GM19452 (cell line): ENCODE measurements around the gene USP9X.
"Not testable (repeated sequence)": the region's sequence is repeated elsewhere in the genome, so short reads cannot be mapped to it uniquely, and the experiment has no call there.

Experiments
- ATAC-seq: cut with Tn5 transposase; IDR thresholded peaks from one replicate; pipeline ENCODE4 v1.9.1; 2021; ENCODE audit not compliant: unreplicated experiment

The USP9X gene

DNA sequence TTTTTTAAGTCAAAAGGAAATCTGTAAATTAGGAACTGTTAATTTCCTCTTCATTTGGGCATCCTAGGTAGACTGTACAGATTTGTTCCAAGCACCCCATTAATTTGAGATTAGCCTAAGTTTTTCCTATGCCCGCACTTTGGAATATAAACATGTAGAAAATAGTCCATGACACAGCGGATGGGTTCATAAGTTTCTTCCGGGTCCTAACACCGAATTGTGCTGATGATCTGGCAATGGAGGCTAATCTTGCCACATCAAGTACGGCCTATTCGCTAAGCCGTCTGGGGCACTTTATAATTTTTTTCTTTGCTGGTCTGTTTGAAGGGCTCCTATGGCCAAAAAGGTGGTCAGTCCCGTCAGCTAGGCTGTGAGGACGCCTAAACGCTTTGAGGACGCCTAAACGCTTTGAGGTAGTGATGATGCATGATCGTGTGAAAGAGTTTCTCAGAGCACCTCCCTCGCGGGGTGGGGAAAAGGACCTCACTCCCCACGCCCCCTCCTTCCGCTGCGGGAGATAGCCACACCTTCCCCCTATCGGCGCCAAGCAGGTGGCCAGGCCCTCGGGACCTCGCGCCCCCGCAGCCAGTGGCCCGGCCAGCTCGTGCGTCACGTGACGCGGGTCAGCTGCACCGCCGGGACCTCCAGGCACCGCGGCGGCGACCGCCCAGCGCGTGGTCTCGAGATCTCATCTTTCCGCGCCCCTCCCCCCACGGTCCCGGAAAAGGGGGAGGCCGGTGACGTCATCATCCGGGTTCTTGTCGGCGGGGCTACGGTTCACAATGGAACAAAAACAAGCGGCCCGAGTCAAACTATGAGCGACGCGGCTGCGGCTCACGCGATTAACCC is 977 bp upstream of the USP9X start:
- ATAC-seq = peak; percentile 57

GRCh38 chrX:41085512-41085877 is 250 bp downstream of the USP9X start:
- peak; percentile 22 for ATAC-seq

DNA sequence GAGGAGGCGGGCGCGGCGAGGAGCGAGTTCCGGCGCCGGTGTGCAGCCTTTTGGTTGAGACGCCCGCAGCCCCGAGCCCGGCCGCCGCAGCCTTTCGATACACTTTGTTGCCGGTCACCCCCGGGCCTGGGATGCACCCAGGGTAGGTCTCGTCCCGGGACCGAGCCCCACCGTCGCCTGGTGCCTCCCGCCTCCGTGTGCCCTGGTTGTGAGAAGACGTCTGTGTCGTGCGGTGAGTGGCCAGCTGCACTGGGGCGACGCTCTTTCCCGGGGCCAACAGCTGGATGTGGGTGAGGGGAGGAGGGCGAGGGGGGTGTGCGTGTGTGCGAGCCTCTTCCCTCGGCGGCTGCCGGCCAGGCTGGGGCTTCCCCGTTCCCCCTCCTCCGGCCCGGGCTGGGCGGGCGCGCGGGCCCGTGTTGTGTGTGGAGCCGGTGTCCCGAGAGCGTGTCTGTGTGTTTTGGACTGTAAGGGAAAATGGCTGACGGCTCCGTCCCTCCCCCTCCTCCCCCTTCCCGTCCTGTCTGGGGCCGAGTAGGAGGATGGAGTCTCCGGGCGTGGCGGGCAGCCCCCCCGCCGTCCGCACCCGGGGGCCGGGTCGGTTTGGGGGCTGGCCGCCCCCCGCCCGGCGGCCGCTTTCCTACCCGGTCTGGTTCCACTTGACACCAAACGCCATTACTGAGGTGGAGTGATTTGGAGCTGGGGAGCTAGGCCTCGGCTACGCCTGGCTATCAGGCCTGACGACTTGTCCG is 807 bp downstream of the USP9X start:
- peak; percentile 14 for ATAC-seq

DNA sequence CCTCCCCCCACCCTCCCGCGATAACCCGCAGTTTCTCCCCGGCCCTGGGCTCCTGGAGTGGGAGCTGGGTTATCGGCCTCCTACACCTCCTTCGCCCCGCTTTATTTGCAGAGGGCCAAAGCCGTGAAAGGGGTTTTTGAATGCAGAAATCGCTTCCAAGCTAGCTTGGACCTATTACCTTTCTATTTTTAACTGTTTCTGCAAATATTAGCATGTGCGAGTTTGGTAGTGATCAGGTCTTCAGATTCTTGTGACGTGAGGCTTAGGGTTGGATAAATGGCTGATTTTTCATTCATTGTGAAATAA is 1.3 kb downstream of the USP9X start:
- ATAC-seq = peak; percentile 2

- no peak for ATAC-seq
Measured at GRCh38 chrX:41087201-41087600, 2.0 kb downstream of the USP9X start.

- ATAC-seq = no peak
Measured at GRCh38 chrX:41090568-41091238, 5.5 kb downstream of the USP9X start.

DNA sequence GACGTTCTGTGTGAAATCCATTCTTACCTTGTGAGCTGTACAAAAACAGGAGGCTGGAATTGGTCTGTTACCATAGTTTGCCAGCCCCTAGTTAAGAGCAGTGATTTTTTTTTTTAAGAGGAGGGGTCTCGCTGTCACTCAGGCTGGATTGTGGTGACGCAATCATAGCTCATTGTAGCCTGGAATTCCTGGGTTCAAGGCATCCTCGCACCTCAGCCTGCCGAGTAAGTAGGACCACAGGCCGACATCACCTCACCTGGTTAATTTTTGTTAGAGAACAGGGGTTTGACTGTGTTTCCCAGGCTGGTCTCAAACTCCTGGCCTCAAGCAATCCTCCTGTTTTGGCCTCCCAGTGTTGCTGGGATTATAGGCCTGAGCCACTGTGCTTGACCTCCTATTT is 7.5 kb downstream of the USP9X start:
- ATAC-seq = no peak

GRCh38 chrX:41095174-41095573 is 9.9 kb downstream of the USP9X start:
- ATAC-seq = no peak

DNA sequence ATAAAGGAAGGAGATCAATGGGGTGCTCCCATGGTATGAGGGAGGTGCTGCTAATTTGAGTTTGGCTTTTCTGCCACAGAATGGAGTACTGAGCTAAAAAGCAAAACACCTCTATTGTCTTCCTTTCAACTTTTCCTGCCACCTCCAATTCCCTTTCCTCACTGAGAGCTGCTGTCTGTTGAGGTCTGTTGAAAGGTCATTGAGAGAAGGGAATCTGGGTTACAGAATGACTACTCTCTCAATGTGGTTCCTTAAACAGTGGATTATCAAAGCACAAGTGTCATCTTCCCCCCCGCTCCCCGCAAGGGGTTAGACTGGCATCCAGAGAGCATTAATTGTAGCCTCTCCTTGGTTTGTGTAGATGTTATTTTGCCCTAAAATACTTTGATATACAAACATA is 10.7 kb downstream of the USP9X start:
- ATAC-seq = no peak

DNA sequence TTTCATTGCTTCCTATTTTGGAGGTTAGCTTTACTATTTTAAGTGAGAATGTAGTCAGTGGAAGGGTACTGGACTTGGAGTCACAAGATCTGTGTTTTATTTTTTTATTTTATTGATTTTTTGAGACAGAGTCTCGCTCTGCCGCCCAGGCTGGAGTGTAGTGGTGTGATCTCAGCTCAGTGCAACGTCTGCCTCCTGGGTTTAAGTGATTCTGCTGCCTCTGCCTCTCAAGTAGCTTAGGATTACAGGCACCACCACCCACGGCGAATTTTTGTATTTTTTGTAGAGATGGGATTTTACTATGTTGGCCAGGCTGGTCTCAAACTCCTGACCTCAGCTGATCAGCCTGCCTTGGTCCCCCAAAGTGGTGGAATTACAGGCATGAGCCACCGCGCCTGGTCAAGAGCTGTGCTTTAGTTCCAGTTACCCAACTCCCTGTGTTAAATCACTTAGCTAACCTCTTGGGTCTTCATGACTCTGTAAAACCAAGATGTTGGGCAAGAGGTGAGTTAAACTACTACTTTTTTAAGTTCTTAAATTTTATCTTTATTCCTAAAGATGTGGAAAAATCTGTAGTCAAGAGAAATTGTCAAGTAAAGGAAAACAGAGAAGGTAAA is 11.2 kb downstream of the USP9X start:
- ATAC-seq = no peak

DNA sequence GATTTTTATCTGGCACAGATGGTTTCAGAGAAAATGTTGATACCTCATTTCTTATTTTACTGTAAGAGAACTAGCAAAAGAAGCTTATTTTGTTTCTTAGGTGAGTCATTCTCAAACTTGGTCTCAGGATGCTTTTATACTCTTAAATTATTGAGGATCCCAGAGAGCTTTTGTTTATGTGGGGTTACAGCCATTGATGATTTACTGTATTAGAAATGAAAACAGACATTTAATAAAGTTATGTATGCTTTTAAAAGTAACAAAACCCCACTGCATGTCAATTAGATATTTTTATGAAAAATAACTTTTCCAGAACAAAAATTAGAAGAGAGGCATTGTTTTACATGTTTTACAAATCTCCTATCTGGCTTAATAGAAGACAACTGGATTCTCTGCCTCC is 12.1 kb downstream of the USP9X start:
- ATAC-seq = no peak

DNA sequence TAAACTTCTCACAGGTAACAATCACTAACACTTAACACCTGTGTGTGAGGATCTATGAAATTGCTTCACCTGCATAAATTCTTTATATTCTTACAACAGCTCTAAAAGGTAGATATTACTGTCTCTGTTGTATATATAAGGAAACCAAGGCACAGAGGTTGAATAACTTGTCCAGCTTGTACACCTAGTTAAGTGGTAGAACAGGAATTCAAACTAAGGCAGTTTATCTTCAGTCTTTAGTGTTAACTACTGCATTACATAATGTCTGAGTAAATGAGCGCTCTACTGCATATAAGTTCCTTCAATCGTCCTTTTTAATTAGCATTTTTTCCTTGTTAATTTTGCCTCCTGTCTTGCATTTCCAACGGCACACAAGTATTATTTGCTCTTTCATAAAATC is 15.0 kb downstream of the USP9X start:
- ATAC-seq = no peak

- ATAC-seq = no peak
Measured at GRCh38 chrX:41100819-41101218, 15.6 kb downstream of the USP9X start.

GRCh38 chrX:41105005-41105404 is 19.8 kb downstream of the USP9X start:
- no peak for ATAC-seq

- ATAC-seq = not testable (repeated sequence)
Measured at GRCh38 chrX:41106257-41106656, 21.0 kb downstream of the USP9X start.

DNA sequence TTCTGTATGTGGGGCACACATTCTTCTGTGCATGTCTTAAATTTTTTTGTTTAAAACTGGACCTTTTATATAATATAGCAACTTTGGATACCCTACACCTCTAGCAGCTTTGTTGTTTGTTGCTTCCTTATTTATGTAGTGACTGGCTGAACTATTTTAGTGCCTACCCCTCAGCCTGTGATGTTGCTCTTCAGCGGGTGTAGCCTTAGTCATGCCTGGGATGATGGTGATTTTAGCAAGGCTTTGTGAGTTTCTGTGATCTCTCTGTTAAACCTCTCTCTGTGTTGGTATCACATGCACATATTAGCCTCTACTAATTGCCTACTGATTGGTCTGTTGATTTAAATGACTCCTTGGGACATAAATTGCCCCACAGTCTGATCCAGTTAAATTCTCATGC is 22.8 kb downstream of the USP9X start:
- no peak for ATAC-seq

- no peak for ATAC-seq
Measured at GRCh38 chrX:41108463-41109205, 23.4 kb downstream of the USP9X start.

DNA sequence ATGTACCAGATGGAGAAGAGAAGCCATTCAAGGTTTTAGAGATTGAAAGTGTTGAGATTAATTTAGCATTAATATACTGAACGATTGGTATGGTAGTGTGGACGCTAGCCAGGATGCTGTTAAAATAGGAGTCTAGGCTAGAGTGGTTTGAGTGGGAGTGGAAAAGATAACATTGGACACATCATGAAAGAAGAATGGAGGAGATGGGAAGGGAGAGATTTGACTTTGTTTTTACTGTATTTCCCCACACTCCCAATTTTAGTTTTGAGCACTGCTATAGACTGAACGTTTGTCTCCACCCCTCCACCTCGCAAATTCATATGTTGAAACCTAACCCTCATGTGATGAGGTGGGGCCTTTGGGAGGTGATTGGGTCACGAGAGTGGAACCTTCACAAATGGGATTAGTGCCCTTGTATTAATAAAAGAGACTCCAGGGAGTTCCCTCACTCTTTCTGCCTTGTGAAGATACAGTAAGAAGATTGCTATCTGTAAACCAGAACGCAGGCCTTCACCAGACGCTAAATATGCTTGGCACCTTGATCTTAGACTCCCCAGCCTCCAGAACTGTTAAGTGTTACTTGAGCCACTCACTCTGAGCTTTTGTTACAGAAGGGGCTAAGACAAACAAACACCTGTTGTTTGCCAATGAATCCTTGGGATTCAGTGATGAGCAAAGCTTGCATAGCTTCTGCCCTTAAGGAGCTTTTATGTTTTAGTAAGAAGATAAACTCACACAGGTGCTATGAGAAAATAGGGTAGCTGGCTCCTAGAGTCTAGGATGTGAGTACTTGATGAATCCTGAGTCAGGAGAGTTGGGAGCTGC is 25.8 kb downstream of the USP9X start:
- ATAC-seq = no peak

DNA sequence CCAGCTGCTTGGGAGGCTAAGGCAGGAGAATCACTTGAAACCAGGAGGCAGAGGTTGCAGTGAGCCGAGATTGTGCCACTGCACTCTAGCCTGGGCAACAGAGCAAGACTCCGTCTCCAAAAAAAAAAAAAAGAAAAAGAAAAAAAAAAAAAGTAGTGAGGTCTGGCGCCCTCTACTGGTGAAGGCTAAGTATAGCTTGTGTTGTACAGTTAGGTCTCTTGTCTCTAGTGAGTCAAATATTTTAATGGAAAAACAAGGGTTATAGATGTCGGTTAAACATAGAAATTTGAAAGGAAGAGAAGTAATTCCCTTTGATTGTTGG is 29.8 kb downstream of the USP9X start:
- ATAC-seq = not testable (repeated sequence)

DNA sequence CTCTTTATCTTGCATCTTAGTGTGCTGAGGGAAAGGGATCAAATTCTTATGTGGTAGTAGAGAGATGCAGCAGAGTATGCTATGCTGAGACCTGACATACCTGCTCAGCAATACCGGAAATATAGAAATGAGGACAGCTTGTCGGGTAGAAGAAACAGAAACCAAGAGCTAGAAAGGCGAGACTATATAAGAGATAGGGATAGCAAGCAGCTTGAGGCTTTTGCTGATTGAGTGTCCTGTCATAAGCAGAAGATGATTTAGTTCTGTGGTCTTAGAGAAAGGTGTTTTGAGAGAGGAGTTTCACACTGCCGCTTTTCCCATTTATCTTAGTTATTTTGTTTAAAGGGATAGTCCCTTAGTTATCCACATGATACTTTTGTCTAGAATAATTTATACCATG is 31.7 kb downstream of the USP9X start:
- ATAC-seq = peak; percentile 53
